Mucosa of descending colon (tissue), 3 donors: ENCODE results near the gene HSD11B1. TPM values are rescaled to one million over a fixed set of nuclear protein-coding genes. Genes with fewer than 3 reads are reported as not detected.

Experiments used
- ATAC-seq: fragments of 200-7000 bp; cut with Tn5 transposase; one replicate; pipeline ENCODE4 v1.9.1; 2020; ENCODE audit warnings: mild to moderate bottlenecking, moderate library complexity
- DNase-seq, 3 donors: peaks; one replicate each; pipeline ENCODE4 v3.0.0-alpha.2; 2020
- H3K36me3 ChIP-seq: fragments of 200-600 bp; one replicate; pipeline ENCODE4 v1.8.0; 2021; ENCODE audit warnings: low read depth, mild to moderate bottlenecking
- H3K4me1 ChIP-seq: fragments of 200-600 bp; one replicate; pipeline ENCODE4 v1.8.0; 2021; ENCODE audit warnings: low read depth, mild to moderate bottlenecking
- H3K4me3 ChIP-seq: fragments of 200-600 bp; one replicate; pipeline ENCODE4 v1.8.0; 2021; ENCODE audit warnings: mild to moderate bottlenecking
- H3K9me3 ChIP-seq: fragments of 200-600 bp; one replicate; pipeline ENCODE4 v1.8.0; 2021; ENCODE audit warnings: mild to moderate bottlenecking
- intact Hi-C, 2 donors: fragments of 100-400 bp; cut with DNase I in 1 of 2; cut with micrococcal nuclease in 1 of 2; formaldehyde crosslinking; loops; one replicate each; pipeline versions ENCODE4 v1.11.0 to v1.11.1; 2022; cut with DNase I, micrococcal nuclease
- total RNA-seq, 3 donors: library from RNA; stranded (reverse); fragmentation: NEBNext Ultra II Directional in 2 of 3; extraction: Animal tissue kit (Norgen Biotek cat#: 25700) in 2 of 3; gene quantifications; one replicate each; pipeline versions ENCODE4 v1.2.1 to v1.2.4, GENCODE V29; 2021 to 2023
- TF ChIP-seq, protein P1 (sequence below): fragments of 200-600 bp; IDR thresholded peaks from one replicate; pipeline ENCODE4 v1.8.0; 2022; ENCODE audit warnings: antibody characterized with exemption, mild to moderate bottlenecking
- donor health status: DM: no; HTN: no; CAD: no; lungs with moderate emphysema.
- donor health status: DM: no; HTN: no; CAD: no.
- donor health status: DM: no; HTN: yes; CAD: no.

Gene HSD11B1
- total RNA-seq, 3 donors from 2014 or later = 2.8 to 5.7 TPM; not detected in 1

DNA sequence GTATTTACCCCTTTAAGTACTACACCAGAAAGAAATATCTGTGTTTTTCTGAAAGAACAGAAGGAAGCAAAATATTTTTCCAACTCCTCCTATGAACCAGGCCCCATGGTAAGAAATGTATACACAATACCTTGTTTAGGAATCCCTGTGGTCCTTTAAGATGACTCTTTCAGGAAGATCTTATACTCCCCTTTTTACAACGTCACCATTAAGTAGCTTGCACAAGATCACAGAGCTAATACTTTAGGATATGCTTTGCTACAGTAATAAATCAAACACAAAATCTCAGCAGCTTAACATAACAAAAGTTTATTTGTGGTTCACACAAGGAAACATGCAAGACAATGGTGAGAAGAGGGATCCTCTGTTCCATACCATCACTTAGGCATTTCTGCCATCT lies 43.6 kb upstream of the HSD11B1 start:
- Histone ChIP-seq H3K4me3 (no peak overlapping the region), H3K36me3 (no peaks in the 10 kb centered on the region), H3K9me3 (no peaks in the 10 kb centered on the region), H3K4me1 (peaks cover 6% of the 10 kb centered on the region)
- intact Hi-C loops = no loop called here
- ATAC-seq = no peak
- DNase-seq = no peak
- TF ChIP-seq, protein P1, sequence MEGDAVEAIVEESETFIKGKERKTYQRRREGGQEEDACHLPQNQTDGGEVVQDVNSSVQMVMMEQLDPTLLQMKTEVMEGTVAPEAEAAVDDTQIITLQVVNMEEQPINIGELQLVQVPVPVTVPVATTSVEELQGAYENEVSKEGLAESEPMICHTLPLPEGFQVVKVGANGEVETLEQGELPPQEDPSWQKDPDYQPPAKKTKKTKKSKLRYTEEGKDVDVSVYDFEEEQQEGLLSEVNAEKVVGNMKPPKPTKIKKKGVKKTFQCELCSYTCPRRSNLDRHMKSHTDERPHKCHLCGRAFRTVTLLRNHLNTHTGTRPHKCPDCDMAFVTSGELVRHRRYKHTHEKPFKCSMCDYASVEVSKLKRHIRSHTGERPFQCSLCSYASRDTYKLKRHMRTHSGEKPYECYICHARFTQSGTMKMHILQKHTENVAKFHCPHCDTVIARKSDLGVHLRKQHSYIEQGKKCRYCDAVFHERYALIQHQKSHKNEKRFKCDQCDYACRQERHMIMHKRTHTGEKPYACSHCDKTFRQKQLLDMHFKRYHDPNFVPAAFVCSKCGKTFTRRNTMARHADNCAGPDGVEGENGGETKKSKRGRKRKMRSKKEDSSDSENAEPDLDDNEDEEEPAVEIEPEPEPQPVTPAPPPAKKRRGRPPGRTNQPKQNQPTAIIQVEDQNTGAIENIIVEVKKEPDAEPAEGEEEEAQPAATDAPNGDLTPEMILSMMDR = no peak

DNA sequence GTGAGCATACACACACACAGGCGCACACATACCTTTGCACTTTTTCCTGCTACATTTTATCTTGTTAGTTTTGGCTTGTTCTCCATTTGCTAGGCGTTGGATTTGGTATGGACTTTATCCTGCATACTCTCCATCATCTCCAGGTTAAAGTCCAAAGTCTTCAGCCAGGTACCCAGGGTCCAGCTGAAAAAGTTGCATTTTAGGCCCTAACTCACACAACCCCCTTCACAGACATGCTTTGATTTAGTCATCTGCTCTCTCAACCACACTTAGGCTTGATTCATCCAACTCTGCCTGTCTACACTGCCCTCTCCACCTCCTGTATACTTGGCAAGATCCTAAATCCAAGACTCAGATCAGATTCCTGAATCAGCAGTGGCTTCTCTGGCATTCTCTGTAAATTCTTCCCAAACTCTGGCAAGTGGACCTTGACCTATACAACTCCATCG lies 41.7 kb upstream of the HSD11B1 start:
- TF ChIP-seq, protein P1 = no peak
- ATAC-seq = peak; percentile 71
- no peak overlapping the region for H3K4me3 ChIP-seq
- H3K9me3 ChIP-seq = no peaks in the 10 kb centered on the region
- peaks cover 6% of the 10 kb centered on the region for H3K4me1 ChIP-seq
- H3K36me3 ChIP-seq = no peaks in the 10 kb centered on the region
- DNase-seq = no peak
- intact Hi-C loops = no loop called here

DNA sequence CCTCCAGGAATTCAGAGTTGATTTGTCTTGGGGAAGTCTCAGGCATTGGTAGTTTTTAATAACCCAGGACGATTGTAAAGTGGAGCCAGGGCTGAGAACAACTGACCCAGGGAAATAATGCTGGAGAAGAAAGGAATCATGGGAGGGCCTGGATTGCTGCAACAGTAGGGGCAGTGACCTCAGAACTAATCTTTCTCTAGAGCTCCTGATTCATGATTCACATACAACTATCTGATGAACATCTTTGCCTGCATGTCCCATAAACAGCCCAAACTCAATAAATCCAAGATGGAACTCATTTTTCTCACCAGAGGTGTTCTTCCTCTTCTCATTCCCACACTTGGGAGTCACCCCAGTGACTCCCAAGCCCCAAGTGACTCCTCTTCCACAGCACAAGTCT lies 37.5 kb upstream of the HSD11B1 start:
- H3K36me3 ChIP-seq = no peaks in the 10 kb centered on the region
- no peak for ATAC-seq
- TF ChIP-seq, protein P1 = no peak
- no peak overlapping the region for H3K4me3 ChIP-seq
- intact Hi-C loops = no loop called here
- peaks cover 6% of the 10 kb centered on the region for H3K4me1 ChIP-seq
- no peaks in the 10 kb centered on the region for H3K9me3 ChIP-seq
- no peak for DNase-seq

DNA sequence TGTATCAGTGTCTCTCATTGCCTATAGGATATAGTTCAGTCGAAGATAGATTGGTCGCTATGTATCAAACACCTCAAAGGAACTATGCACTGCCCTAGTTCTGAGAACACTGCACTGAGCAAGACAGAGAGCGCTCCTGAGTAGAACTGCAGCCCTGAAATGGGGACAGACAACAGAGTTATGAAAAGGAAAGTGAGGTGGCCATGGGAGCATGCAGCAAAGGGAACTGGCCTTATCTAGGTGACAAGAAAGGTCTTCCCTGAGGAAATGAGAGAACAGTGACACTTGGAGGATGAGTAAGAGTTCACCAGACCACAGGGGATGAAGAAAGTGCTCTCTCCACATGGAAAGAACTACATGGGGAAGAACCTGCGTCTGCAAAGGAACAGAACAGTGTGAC lies 36.9 kb upstream of the HSD11B1 start:
- Histone ChIP-seq H3K4me1 (peaks cover under 1% of the 10 kb centered on the region), H3K36me3 (no peaks in the 10 kb centered on the region), H3K4me3 (no peak overlapping the region), H3K9me3 (no peaks in the 10 kb centered on the region)
- DNase-seq = no peak
- TF ChIP-seq, protein P1 = no peak
- peak; percentile 7 for ATAC-seq
- intact Hi-C loops = no loop called here

DNA sequence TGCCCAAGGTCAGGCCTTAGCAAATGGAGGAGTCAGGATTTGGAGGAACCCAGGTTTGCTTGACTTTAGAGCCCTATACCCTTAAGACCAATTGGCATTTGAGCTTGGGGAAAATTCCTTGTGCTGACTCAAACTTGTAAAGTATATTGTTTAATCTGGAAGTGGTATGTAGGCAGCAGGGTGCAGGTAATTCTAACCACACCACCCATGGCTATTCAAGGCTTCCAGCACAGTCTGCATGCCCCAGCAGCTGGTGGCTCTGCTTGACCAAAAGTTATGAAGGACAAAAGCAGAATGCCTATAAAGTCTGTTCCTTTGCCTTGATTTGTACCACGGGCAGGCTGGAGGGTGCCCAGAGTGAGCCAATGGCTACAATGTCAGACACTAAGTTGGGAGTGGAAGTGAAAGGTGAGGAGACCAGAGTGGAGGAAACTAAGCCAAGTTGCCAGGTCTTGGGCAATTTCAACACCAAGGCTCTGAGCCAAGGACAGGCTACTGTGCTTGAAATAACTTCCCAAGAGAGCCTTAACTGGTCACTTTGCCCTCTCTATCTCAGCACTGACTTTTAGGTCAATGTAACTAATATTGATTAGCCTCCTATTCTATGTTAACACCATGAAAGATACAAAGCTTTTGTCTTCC lies 34.1 kb upstream of the HSD11B1 start:
- no peak overlapping the region for H3K4me3 ChIP-seq
- no peak for DNase-seq
- peak; percentile 8 for ATAC-seq
- H3K36me3 ChIP-seq = no peaks in the 10 kb centered on the region
- H3K4me1 ChIP-seq = peaks cover 9% of the 10 kb centered on the region
- intact Hi-C loops = no loop called here
- TF ChIP-seq, protein P1 = no peak
- no peaks in the 10 kb centered on the region for H3K9me3 ChIP-seq
